PC-3 (cell line): ENCODE measurements around the gene OTUB1. TPM values are rescaled to one million over a fixed set of nuclear protein-coding genes. Genes with fewer than 3 reads are reported as not detected.

Experiments used
- ATAC-seq: fragments of 200-7000 bp; cut with Tn5 transposase; 2 replicates; pipeline ENCODE4 v1.9.1; 2020; ENCODE audit warnings: mild to moderate bottlenecking, moderate library complexity
- BruUV-seq: library from RNA; stranded (reverse); fragments of 400-500 nt; replicated peaks from 2 replicates; lab custom pipeline; 2021; lab: Mats Ljungman, UMichigan
- CTCF ChIA-PET: fragments of 300-600 bp; sonication (Branson Sonifier 250); formaldehyde crosslinking; loops from one replicate; lab custom pipeline; 2022; ENCODE audit warnings: antibody characterized with exemption; lab: Charles Lee
- POLR2A ChIA-PET: fragments of 300-600 bp; sonication (Branson Sonifier 250); formaldehyde crosslinking; loops from one replicate; lab custom pipeline; 2022; ENCODE audit warnings: antibody characterized with exemption; ENCODE audit not compliant: unreplicated experiment; lab: Charles Lee
- DNase-seq: peaks from one replicate; pipeline ENCODE4 v3.0.0-alpha.2; 2015
- H2AFZ ChIP-seq: fragments of 300-600 bp; sonication (generic); 2 replicates; pipeline ENCODE4 v1.6.0; 2016; ENCODE audit warnings: antibody characterized with exemption, low read length
- H3F3A ChIP-seq: fragments of 300-600 bp; sonication (generic); one replicate; pipeline ENCODE4 v1.6.0; 2017; ENCODE audit warnings: antibody characterized with exemption, low read length, control low read depth, mild to moderate bottlenecking; ENCODE audit not compliant: unreplicated experiment
- H3K27ac ChIP-seq: fragments of 300-600 bp; sonication (generic); 2 replicates; pipeline ENCODE4 v1.5.1; 2016; ENCODE audit warnings: mild to moderate bottlenecking, low read length
- H3K27me3 ChIP-seq: fragments of 300-600 bp; sonication (generic); 2 replicates; pipeline ENCODE4 v1.6.1; 2016; ENCODE audit warnings: low read length, mixed read lengths
- H3K36me3 ChIP-seq: fragments of 300-600 bp; sonication (generic); 2 replicates; pipeline ENCODE4 v1.6.1; 2016; ENCODE audit warnings: low read depth, mixed run types, low read length, mixed read lengths
- H3K4me1 ChIP-seq: fragments of 300-600 bp; sonication (generic); 2 replicates; pipeline ENCODE4 v1.5.1; 2016; ENCODE audit warnings: low read length; ENCODE audit not compliant: insufficient read depth
- H3K4me2 ChIP-seq: fragments of 300-600 bp; sonication (generic); 2 replicates; pipeline ENCODE4 v1.6.0; 2016; ENCODE audit warnings: low read length
- H3K4me3 ChIP-seq: fragments of 300-600 bp; sonication (generic); 2 replicates; pipeline ENCODE4 v1.5.1; 2016; ENCODE audit warnings: mild to moderate bottlenecking, low read length, mixed read lengths
- H3K79me2 ChIP-seq: fragments of 300-600 bp; sonication (generic); 2 replicates; pipeline ENCODE4 v1.6.1; 2017; ENCODE audit warnings: low read length, mixed read lengths
- H3K9ac ChIP-seq: fragments of 300-600 bp; sonication (generic); 2 replicates; pipeline ENCODE4 v1.6.0; 2016; ENCODE audit warnings: mild to moderate bottlenecking, low read length
- H3K9me2 ChIP-seq: fragments of 300-600 bp; sonication (generic); replicated peaks from 2 replicates; pipeline ENCODE4 v1.6.1; 2016; ENCODE audit warnings: mixed run types, low read length, mixed read lengths
- H3K9me3 ChIP-seq: fragments of 300-600 bp; sonication (generic); 2 replicates; pipeline ENCODE4 v1.6.1; 2016; ENCODE audit warnings: low read length, mixed read lengths
- H4K20me1 ChIP-seq: fragments of 300-600 bp; sonication (generic); 2 replicates; pipeline ENCODE4 v1.6.1; 2016; ENCODE audit warnings: low read length, mixed read lengths
- EZH2 ChIP-seq: fragments of 300-600 bp; sonication (generic); IDR thresholded peaks from one replicate; pipeline ENCODE4 v1.6.1; 2017; ENCODE audit warnings: antibody characterized with exemption, mild to moderate bottlenecking, low read length; ENCODE audit not compliant: unreplicated experiment
- EZH2phosphoT487 ChIP-seq: fragments of 300-600 bp; sonication (generic); IDR thresholded peaks from 2 replicates; pipeline ENCODE4 v1.6.1; 2018; ENCODE audit warnings: mild to moderate bottlenecking, antibody characterized with exemption, low read length, borderline replicate concordance
- intact Hi-C: fragments of 100-400 bp; cut with micrococcal nuclease; formaldehyde crosslinking; loops from 2 replicates; pipeline ENCODE4 v1.9.0; 2023
- total RNA-seq: library from RNA; depleted of rRNA; stranded (reverse); fragments of >200 nt; gene quantifications from 2 replicates; pipeline ENCODE4 v1.2.3, GENCODE V29; 2014
- TF ChIP-seq, protein P1 (sequence below): fragments of 300-600 bp; sonication (generic); conservative IDR thresholded peaks from 2 replicates; pipeline ENCODE4 v1.5.1; 2017; ENCODE audit warnings: antibody characterized with exemption, low read depth, mild to moderate bottlenecking, low read length

The OTUB1 gene
- total RNA-seq, 1 experiment from 2014 or later, result 129 TPM

DNA sequence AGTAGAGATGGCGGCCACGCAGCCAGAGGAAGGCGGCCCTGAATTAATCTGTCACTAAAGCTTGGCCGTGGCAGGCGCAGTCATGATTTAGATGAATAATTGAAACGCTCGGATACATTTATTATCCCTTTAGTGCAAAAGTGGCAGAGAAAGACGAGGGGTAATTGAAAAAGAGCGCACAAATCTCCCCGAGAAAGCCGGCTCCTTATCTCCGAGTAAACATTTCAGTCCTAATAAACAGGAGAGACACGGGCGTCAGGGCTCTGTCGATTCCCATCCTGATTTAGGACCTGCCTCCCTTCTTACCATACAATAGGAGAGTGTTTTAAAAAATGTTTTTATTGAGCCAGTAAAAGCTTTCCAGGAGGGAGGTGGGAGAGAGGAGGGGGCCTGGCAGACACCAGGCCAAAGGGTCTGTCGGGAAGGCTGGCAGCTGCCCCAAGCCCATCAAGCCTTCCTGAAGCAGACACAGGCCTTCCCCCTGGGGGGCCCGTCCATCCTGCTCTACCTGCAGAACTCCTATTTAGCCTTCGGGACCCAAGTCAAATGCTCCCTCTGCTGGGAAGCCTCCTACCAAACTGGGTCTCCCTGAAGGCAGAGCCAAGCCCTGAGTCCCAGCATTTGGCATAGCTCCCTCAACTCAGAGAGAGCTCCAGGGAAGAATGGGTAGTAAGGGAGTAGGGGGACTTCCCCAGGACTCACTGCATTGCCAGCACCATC, 22.8 kb downstream of the OTUB1 start:
- ChIA-PET POLR2A (no interaction called here), CTCF (no interaction called here)
- Histone ChIP-seq H3K4me3 (no peak overlapping the region), H3K27me3 (no peaks in the 10 kb centered on the region), H3K36me3 (no peaks in the 10 kb centered on the region), H3K9me2 (no peaks in the 10 kb centered on the region), H3K79me2 (no peaks in the 10 kb centered on the region), H3K9me3 (no peaks in the 10 kb centered on the region), H3K4me1 (peaks cover 7% of the 10 kb centered on the region; the same call in 1 of the 2 replicates), H4K20me1 (no peaks in the 10 kb centered on the region), H3K4me2 (no peak overlapping the region), H3F3A (no peaks in the 10 kb centered on the region), H3K9ac (no peak overlapping the region), H2AFZ (no peak overlapping the region), H3K27ac (no peak overlapping the region)
- intact Hi-C loops, result no loop called here
- no peak for ATAC-seq
- BruUV-seq, result no TSS peak
- TF ChIP-seq EZH2 (no peak), EZH2phosphoT487 (no peak)
- TF ChIP-seq, protein P1, sequence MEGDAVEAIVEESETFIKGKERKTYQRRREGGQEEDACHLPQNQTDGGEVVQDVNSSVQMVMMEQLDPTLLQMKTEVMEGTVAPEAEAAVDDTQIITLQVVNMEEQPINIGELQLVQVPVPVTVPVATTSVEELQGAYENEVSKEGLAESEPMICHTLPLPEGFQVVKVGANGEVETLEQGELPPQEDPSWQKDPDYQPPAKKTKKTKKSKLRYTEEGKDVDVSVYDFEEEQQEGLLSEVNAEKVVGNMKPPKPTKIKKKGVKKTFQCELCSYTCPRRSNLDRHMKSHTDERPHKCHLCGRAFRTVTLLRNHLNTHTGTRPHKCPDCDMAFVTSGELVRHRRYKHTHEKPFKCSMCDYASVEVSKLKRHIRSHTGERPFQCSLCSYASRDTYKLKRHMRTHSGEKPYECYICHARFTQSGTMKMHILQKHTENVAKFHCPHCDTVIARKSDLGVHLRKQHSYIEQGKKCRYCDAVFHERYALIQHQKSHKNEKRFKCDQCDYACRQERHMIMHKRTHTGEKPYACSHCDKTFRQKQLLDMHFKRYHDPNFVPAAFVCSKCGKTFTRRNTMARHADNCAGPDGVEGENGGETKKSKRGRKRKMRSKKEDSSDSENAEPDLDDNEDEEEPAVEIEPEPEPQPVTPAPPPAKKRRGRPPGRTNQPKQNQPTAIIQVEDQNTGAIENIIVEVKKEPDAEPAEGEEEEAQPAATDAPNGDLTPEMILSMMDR, result no peak
- no peak for DNase-seq

DNA sequence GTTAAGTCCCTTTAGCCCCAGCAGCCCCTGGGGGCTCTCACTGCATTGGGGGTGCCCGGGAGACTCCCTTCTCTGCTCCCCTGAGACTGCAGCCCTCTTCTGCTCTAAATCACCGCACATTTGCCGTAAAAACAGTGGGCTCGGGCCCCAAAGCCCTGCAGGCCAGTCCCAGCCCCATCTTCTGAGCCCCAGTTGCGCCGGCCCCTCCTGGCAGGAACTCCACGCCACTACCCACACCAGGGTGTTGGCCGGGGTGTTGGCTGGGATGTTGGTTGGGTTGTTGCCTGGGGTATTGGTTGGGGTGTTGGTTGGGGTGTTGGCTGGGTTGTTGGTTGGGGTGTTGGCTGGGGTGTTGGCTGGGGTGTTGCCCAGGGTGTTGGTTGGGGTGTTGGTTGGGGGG, 23.5 kb downstream of the OTUB1 start:
- Histone ChIP-seq H3K4me2 (no peak overlapping the region), H3K9ac (no peak overlapping the region), H4K20me1 (no peaks in the 10 kb centered on the region), H3F3A (no peaks in the 10 kb centered on the region), H3K79me2 (no peaks in the 10 kb centered on the region), H3K9me3 (no peaks in the 10 kb centered on the region), H2AFZ (no peak overlapping the region), H3K27me3 (no peaks in the 10 kb centered on the region), H3K27ac (no peak overlapping the region), H3K4me3 (no peak overlapping the region), H3K9me2 (no peaks in the 10 kb centered on the region), H3K36me3 (no peaks in the 10 kb centered on the region), H3K4me1 (peaks cover 7% of the 10 kb centered on the region; the same call in 1 of the 2 replicates)
- DNase-seq (no peak), ATAC-seq (no peak)
- ChIA-PET POLR2A (no interaction called here), CTCF (no interaction called here)
- BruUV-seq, result no TSS peak
- no peak for TF ChIP-seq EZH2
- TF ChIP-seq, protein P1, result no peak
- TF ChIP-seq EZH2phosphoT487, result no peak
- intact Hi-C loops, result no loop called here

DNA sequence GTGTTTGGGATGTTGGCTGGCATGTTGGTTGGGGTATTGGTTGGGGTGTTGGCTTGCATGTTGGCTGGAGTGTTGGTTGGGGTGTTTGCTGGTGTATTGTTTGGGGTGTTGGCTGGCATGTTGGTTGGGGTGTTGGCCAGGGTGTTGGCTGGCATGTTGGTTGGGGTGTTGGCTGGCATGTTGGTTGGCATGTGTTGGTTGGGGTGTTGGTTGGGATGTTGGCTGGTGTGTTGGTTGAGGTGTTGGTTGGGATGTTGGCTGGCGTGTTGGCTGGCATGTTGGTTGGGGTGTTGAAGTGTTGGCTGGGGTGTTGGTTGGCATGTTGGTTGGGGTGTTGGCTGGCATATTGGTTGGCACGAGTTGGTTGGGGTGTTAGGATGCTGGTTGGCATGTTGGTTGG, 24.5 kb downstream of the OTUB1 start:
- Histone ChIP-seq H3K27ac (no peak overlapping the region), H3F3A (no peaks in the 10 kb centered on the region), H2AFZ (no peak overlapping the region), H3K27me3 (no peaks in the 10 kb centered on the region), H3K9me2 (no peaks in the 10 kb centered on the region), H4K20me1 (no peaks in the 10 kb centered on the region), H3K9me3 (no peaks in the 10 kb centered on the region), H3K4me1 (peaks cover 7% of the 10 kb centered on the region; the same call in 1 of the 2 replicates), H3K36me3 (no peaks in the 10 kb centered on the region), H3K4me3 (no peak overlapping the region), H3K9ac (no peak overlapping the region), H3K4me2 (no peak overlapping the region), H3K79me2 (no peaks in the 10 kb centered on the region)
- ChIA-PET CTCF (no interaction called here), POLR2A (no interaction called here)
- intact Hi-C loops, result no loop called here
- DNase-seq, result no peak
- BruUV-seq, result no TSS peak
- no peak for ATAC-seq
- TF ChIP-seq EZH2phosphoT487 (no peak), EZH2 (no peak)
- TF ChIP-seq, protein P1, result no peak
